ENCODE data around the gene SIM2.

Gene SIM2

GRCh38 chr21:36784947-36785346 lies 86.0 kb downstream of the SIM2 start:
- no peak for DNase-seq
- intact Hi-C loops (cut with DNase I) = no loop called here

- no peak for DNase-seq
- intact Hi-C loops (cut with DNase I) = no loop called here
These were observed 86.7 kb downstream of the SIM2 start for GRCh38 chr21:36785615-36786014.

GRCh38 chr21:36786186-36786585 lies 87.3 kb downstream of the SIM2 start:
- intact Hi-C loops (cut with DNase I) = no loop called here
- DNase-seq = no peak

GRCh38 chr21:36788120-36788638 lies 89.3 kb downstream of the SIM2 start:
- DNase-seq = peak in 1 of 10 donors; percentile 83
- intact Hi-C loops (cut with DNase I) = no loop called here

GRCh38 chr21:36790616-36791015 lies 91.7 kb downstream of the SIM2 start:
- DNase-seq = no peak
- intact Hi-C loops (cut with DNase I) = no loop called here

- peak in 4 of 10 donors; percentile 46 to 90 (median 62) for DNase-seq
These were observed 92.3 kb downstream of the SIM2 start for GRCh38 chr21:36791180-36791579.

GRCh38 chr21:36791695-36792470 lies 93.0 kb downstream of the SIM2 start:
- DNase-seq = peak in 3 of 10 donors; percentile 33 to 86 (median 40)
- intact Hi-C loops (cut with DNase I) = no loop called here

More at GRCh38 chr21:36791180-36791579, 92.3 kb downstream of the SIM2 start:
- intact Hi-C loops (cut with DNase I) = no loop called here

- no peak for DNase-seq
- intact Hi-C loops (cut with DNase I) = no loop called here
These were observed 93.6 kb downstream of the SIM2 start for GRCh38 chr21:36792505-36792967.

GRCh38 chr21:36796070-36796469 lies 97.2 kb downstream of the SIM2 start:
- DNase-seq = no peak
- intact Hi-C loops (cut with DNase I) = no loop called here

- DNase-seq = no peak
- intact Hi-C loops (cut with DNase I) = no loop called here
These were observed 99.6 kb downstream of the SIM2 start for GRCh38 chr21:36798491-36798890.
